ENCODE results near the gene FAM20C.

GRCh38 chr7:260441-261281 is 68.3 kb downstream of the FAM20C start:
- TF ChIP-seq GATA2 (IDR thresholded peaks at IDR 0.05; ENCODE audit: low read depth, low read length) (no peak), GATA3 (IDR thresholded peaks at IDR 0.05; ENCODE audit: low read depth, low read length) (no peak)
